NCI-H82 treated with DMSO at 0.1 percent for 48 hours (cell line): ENCODE results near the gene PRAMEF18.
"Not testable (repeated sequence)": the region's sequence is repeated elsewhere in the genome, so short reads cannot be mapped to it uniquely, and the experiment has no call there.

Source experiments
- DNase-seq: peaks from one replicate; lab custom pipeline; 2025; ENCODE audit not compliant: unreplicated experiment; lab: John Stamatoyannopoulos, UW

PRAMEF18 gene

GRCh38 chr1:13216619-13217018 is 9.3 kb downstream of the PRAMEF18 start:
- not testable (repeated sequence) for DNase-seq

- not testable (repeated sequence) for DNase-seq
These were observed 17.2 kb downstream of the PRAMEF18 start for GRCh38 chr1:13208712-13209111.

- DNase-seq: not testable (repeated sequence)
These were observed 24.6 kb downstream of the PRAMEF18 start, which contains the start of gene PRAMEF13 for GRCh38 chr1:13201309-13201708. Gene PRAMEF13 (minus strand): TSS chr1:13201409. CDS start chr1:13199589, 1,820 bp downstream.
